ENCODE data around the gene INHBC.

GRCh38 chr12:57488402-57489156 lies 54.0 kb downstream of the INHBC start:
- no peak for TF ChIP-seq CTCF (IDR thresholded peaks at IDR 0.05)
- TF ChIP-seq POLR2A (IDR thresholded peaks at IDR 0.05): no peak

All from uterus (tissue), 2 donors.